ENCODE measurements around the gene KDELR1. TPM values are rescaled to one million over a fixed set of nuclear protein-coding genes. Genes with fewer than 3 reads are reported as not detected.

The KDELR1 gene
- total and polyA plus RNA-seq, 2 donors (not counting 3 experiments of a cell fraction or from before 2014, with no cell fraction given) = 199 to 224 TPM

GRCh38 chr19:48338802-48339503 is 52.4 kb downstream of the KDELR1 start:
- dilution Hi-C loops (cut with MboI; ENCODE audit: extremely low pct_ligation_motif_present, low sequenced_read_pairs) = no loop called here
- POLR2A ChIA-PET = no interaction called here
- no peak for DNase-seq (ENCODE audit: low read depth, low spot score)

More at GRCh38 chr19:48338802-48339503, 52.4 kb downstream of the KDELR1 start:
- TF ChIP-seq GATA2 (IDR thresholded peaks at IDR 0.05; ENCODE audit: insufficient read depth, insufficient read length, low read depth, low read length) (no peak), POLR2AphosphoS5 (IDR thresholded peaks at IDR 0.05; ENCODE audit: insufficient read depth, low read depth, low read length) (no peak), MAX (IDR thresholded peaks at IDR 0.05; ENCODE audit: insufficient read depth, insufficient read length) (no peak), EZH2 (IDR thresholded peaks at IDR 0.05; ENCODE audit: borderline replicate concordance, low read depth, low read length, severe bottlenecking) (no peak), CTCF (IDR thresholded peaks at IDR 0.05; ENCODE audit: extremely low read depth in 1 of 2, insufficient read depth in 1 of 2, low read depth in 1 of 2, low read length in 2 of 2) (no peak), FOS (IDR thresholded peaks at IDR 0.05; ENCODE audit: borderline replicate concordance, insufficient read depth, low read length) (no peak), MYC (IDR thresholded peaks at IDR 0.05; ENCODE audit: low read depth, low read length) (no peak), POLR2A (IDR thresholded peaks at IDR 0.05; ENCODE audit: low read depth, low read length) (no peak), JUN (IDR thresholded peaks at IDR 0.05; ENCODE audit: borderline replicate concordance, insufficient read depth, insufficient read length, low read depth) (no peak)
- Histone ChIP-seq H2AFZ (ENCODE audit: low read depth, low read length) (no peak overlapping the region), H3K4me3 (replicated peaks in 1 of 3; ENCODE audit: insufficient read depth in 1 of 3, low read depth in 1 of 3, low read length in 3 of 3) (no peak overlapping the region), H3K4me1 (ENCODE audit: control insufficient read depth, extremely low read depth, insufficient read depth, low read length) (peaks cover 2% of the 10 kb centered on the region), H4K20me1 (replicated peaks; ENCODE audit: control insufficient read depth, extremely low read depth, insufficient read depth, low read length) (no peaks in the 10 kb centered on the region), H3K36me3 (ENCODE audit: control insufficient read depth in 2 of 2, extremely low read depth in 1 of 2, insufficient read depth in 2 of 2, low read length in 2 of 2) (no peaks in the 10 kb centered on the region), H3K27me3 (ENCODE audit: control insufficient read depth in 2 of 2, insufficient read depth in 2 of 2, low read length in 2 of 2) (no peaks in the 10 kb centered on the region), H3K79me2 (ENCODE audit: control insufficient read depth, insufficient read depth, low read length) (no peaks in the 10 kb centered on the region), H3K4me2 (ENCODE audit: insufficient read depth, low read length) (no peak overlapping the region), H3K9me3 (replicated peaks; ENCODE audit: control insufficient read depth, insufficient read depth, low read length) (no peaks in the 10 kb centered on the region), H3K9ac (replicated peaks; ENCODE audit: extremely low read depth, insufficient read depth, low read length) (no peak overlapping the region), H3K9me1 (replicated peaks; ENCODE audit: control insufficient read depth, extremely low read depth, insufficient read depth, low read length) (no peaks in the 10 kb centered on the region), H3K27ac (ENCODE audit: insufficient read depth, low read depth, low read length) (no peak overlapping the region)
- BruUV-seq (replicated peaks) = no TSS peak
- no peak for FAIRE-seq
- CTCF ChIA-PET = interaction anchor here (1.1 to 10.0 kb wide), 4 partner anchors 12 to 19 kb away, joined by 3 to 486 read pairs (median 4); partner anchors contain the start of gene EMP3
- intact Hi-C loops (cut with micrococcal nuclease) = no loop called here
